Liver (tissue), 9 donors: ENCODE measurements around the gene GCNA. TPM values are rescaled to one million over a fixed set of nuclear protein-coding genes. Genes with fewer than 3 reads are reported as not detected.

Experiments
- DNase-seq: peaks from one replicate; pipeline ENCODE4 v3.0.0-alpha.2; 2017; ENCODE audit warnings: low spot score
- H3K27ac ChIP-seq, 2 donors: one replicate each; pipeline ENCODE4 v1.7.0; 2013; ENCODE audit warnings: inconsistent platforms in 2 of 2, low read length in 2 of 2, control low read depth in 1 of 2, low read depth in 1 of 2, mild to moderate bottlenecking in 1 of 2
- H3K27me3 ChIP-seq, 4 donors: one replicate each; pipeline versions ENCODE4 v1.6.1 to v1.7.0; 2013; ENCODE audit warnings: low read length in 3 of 4, inconsistent platforms in 1 of 4, mild to moderate bottlenecking in 1 of 4, moderate library complexity in 1 of 4; ENCODE audit not compliant: control insufficient read depth in 4 of 4, insufficient read depth in 4 of 4
- H3K36me3 ChIP-seq, 4 donors: one replicate each; pipeline versions ENCODE4 v1.6.1 to v1.7.0; 2013; ENCODE audit warnings: low read length in 3 of 4, mild to moderate bottlenecking in 3 of 4, low read depth in 1 of 4, moderate library complexity in 1 of 4; ENCODE audit not compliant: control insufficient read depth in 4 of 4, insufficient read depth in 3 of 4
- H3K4me1 ChIP-seq, 4 donors: one replicate each; pipeline versions ENCODE4 v1.6.1 to v1.7.0; 2013; ENCODE audit warnings: low read length in 3 of 4, mild to moderate bottlenecking in 3 of 4, moderate library complexity in 1 of 4; ENCODE audit not compliant: control insufficient read depth in 4 of 4, insufficient read depth in 4 of 4
- H3K4me3 ChIP-seq, 3 donors: one replicate each; pipeline versions ENCODE4 v1.6.1 to v1.7.0; 2013; ENCODE audit warnings: low read length in 3 of 3, control low read depth in 1 of 3, low read depth in 1 of 3, mild to moderate bottlenecking in 1 of 3
- H3K9ac ChIP-seq, 2 donors: one replicate each; pipeline ENCODE4 v1.7.0; 2013; ENCODE audit warnings: low read length in 2 of 2, mild to moderate bottlenecking in 2 of 2, moderate library complexity in 2 of 2, control low read depth in 1 of 2, low read depth in 1 of 2
- H3K9me3 ChIP-seq, 4 donors: one replicate each; pipeline versions ENCODE4 v1.6.1 to v1.7.0; 2013; ENCODE audit warnings: low read length in 3 of 4; ENCODE audit not compliant: control insufficient read depth in 4 of 4
- CTCF ChIP-seq: fragments of 150-350 bp; IDR thresholded peaks from 2 replicates; pipeline ENCODE4 v1.5.1; 2017; ENCODE audit warnings: improper control_type of control experiment, low read depth, low read length; ENCODE audit not compliant: missing input control
- EGR1 ChIP-seq, 2 donors: IDR thresholded peaks; 2 replicates each; pipeline ENCODE4 v1.6.1; 2016 to 2018; ENCODE audit warnings: antibody characterized with exemption in 2 of 2, low read depth in 2 of 2
- FOXA1 ChIP-seq: IDR thresholded peaks from 2 replicates; pipeline ENCODE4 v1.6.1; 2016; ENCODE audit warnings: antibody characterized with exemption
- FOXA2 ChIP-seq: IDR thresholded peaks from 2 replicates; pipeline ENCODE4 v1.6.1; 2016; ENCODE audit warnings: antibody characterized with exemption
- GABPA ChIP-seq, 2 donors: IDR thresholded peaks in 1 of 2; conservative IDR thresholded peaks in 1 of 2; 2 replicates each; pipeline ENCODE4 v1.6.1; 2016; ENCODE audit warnings: antibody characterized with exemption in 2 of 2, mild to moderate bottlenecking in 1 of 2, moderate library complexity in 1 of 2
- HNF4A ChIP-seq, 2 donors: conservative IDR thresholded peaks; 2 replicates each; pipeline ENCODE4 v1.6.1; 2016; ENCODE audit warnings: antibody characterized with exemption in 2 of 2, mild to moderate bottlenecking in 2 of 2
- HNF4G ChIP-seq: IDR thresholded peaks from 2 replicates; pipeline ENCODE4 v1.6.1; 2016; ENCODE audit warnings: antibody characterized with exemption
- JUND ChIP-seq, 2 donors: IDR thresholded peaks; 2 replicates each; pipeline ENCODE4 v1.6.1; 2016; ENCODE audit warnings: antibody characterized with exemption in 2 of 2
- NR2F2 ChIP-seq: IDR thresholded peaks from 2 replicates; pipeline ENCODE4 v1.6.1; 2016; ENCODE audit warnings: antibody characterized with exemption
- REST ChIP-seq: IDR thresholded peaks from 2 replicates; pipeline ENCODE4 v1.6.1; 2016; ENCODE audit warnings: antibody characterized with exemption, mild to moderate bottlenecking
- RXRA ChIP-seq, 2 donors: IDR thresholded peaks; 2 replicates each; pipeline ENCODE4 v1.6.1; 2017 to 2018; ENCODE audit warnings: antibody characterized with exemption in 2 of 2, mild to moderate bottlenecking in 1 of 2
- SP1 ChIP-seq: IDR thresholded peaks from 2 replicates; pipeline ENCODE4 v1.6.1; 2018; ENCODE audit warnings: antibody characterized with exemption, mild to moderate bottlenecking
- TAF1 ChIP-seq: conservative IDR thresholded peaks from 2 replicates; pipeline ENCODE4 v1.6.1; 2016; ENCODE audit warnings: antibody characterized with exemption, mild to moderate bottlenecking
- YY1 ChIP-seq: IDR thresholded peaks from 2 replicates; pipeline ENCODE4 v1.6.1; 2016; ENCODE audit warnings: antibody characterized with exemption, mild to moderate bottlenecking
- WGBS: extraction: QIAGEN DNeasy Blood & Tissue Kit; methylation state at CpG from one replicate; pipeline ENCODE4 v1.1.7; 2013; 5-methylcytosine and 5-hydroxymethylcytosine counted together
- polyA plus RNA-seq, 2 donors: library from polyadenylated mRNA; stranded (reverse) in 1 of 2; unstranded in 1 of 2; fragments of 200-250 nt in 1 of 2; fragments of >200 nt in 1 of 2; fragmentation: Nextera tagmentation in 1 of 2; extraction: Ambion mirVana in 1 of 2; gene quantifications; one replicate each; pipeline versions ENCODE4 v1.2.1 to v1.2.3, GENCODE V29; 2013 to 2015
- total RNA-seq, 2 donors: library from RNA; depleted of rRNA; stranded (reverse); fragments of >200 nt; gene quantifications; one replicate each; pipeline ENCODE4 v1.2.3, GENCODE V29; 2014
- TF ChIP-seq, protein P1 (sequence below): IDR thresholded peaks from 2 replicates; pipeline ENCODE4 v1.6.1; 2016; ENCODE audit warnings: antibody characterized with exemption
- TF ChIP-seq, protein P2 (sequence below): IDR thresholded peaks from 2 replicates; pipeline ENCODE4 v1.6.1; 2016; ENCODE audit warnings: antibody characterized with exemption
- TF ChIP-seq, protein P3 (sequence below): IDR thresholded peaks from 2 replicates; pipeline ENCODE4 v1.6.1; 2016; ENCODE audit warnings: antibody characterized with exemption
- donor health status: healthy.
- donor health status: healthy.
- donor health status: healthy.
- donor health status: healthy.
- donor health status: healthy.

Gene GCNA
- total and polyA plus RNA-seq, 4 donors = 0.18 to 3.7 (median 0.73) TPM

DNA sequence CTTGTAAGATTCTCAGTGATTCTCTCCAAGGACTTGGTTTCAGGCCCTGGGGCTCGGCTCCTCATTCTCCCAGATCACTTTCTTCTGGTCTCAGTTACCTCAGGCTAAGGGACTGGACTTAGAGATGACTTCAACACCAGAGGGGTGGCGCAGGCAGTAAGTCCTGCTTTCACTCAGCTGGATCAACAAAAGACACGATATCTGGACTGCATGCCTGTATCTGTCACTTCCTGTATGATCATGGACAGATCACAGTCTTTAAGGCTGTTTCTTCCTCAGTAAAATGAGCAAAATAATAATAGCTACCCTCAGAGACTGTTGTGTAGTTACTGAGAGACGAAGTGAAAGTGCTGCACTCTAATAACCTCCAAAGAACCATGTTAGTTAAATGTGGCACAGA lies 59.6 kb downstream of the GCNA start:
- Histone ChIP-seq H3K9ac (no peak overlapping the region), H3K27ac (no peak overlapping the region), H3K4me3 (no peak overlapping the region), H3K36me3 (no peaks in the 10 kb centered on the region), H3K27me3 (no peaks in the 10 kb centered on the region), H3K4me1 (peaks cover 0 to 7% (median 3%) of the 10 kb centered on the region in 4 donors), H3K9me3 (no peaks in the 10 kb centered on the region)
- TF ChIP-seq NR2F2 (no peak), FOXA1 (no peak), EGR1 (IDR thresholded peaks at IDR 0.05; ENCODE audit: low read depth in 2 of 2) (no peak), CTCF (no peak), HNF4G (no peak), SP1 (no peak), YY1 (no peak), TAF1 (no peak), REST (no peak), HNF4A (conservative IDR thresholded peaks at IDR 0.05) (no peak), FOXA2 (no peak), GABPA (IDR thresholded peaks at IDR 0.05 in 1 of 2, conservative IDR thresholded peaks at IDR 0.05 in 1 of 2) (no peak), JUND (IDR thresholded peaks at IDR 0.05) (no peak), RXRA (IDR thresholded peaks at IDR 0.05) (no peak)
- TF ChIP-seq, protein P1, sequence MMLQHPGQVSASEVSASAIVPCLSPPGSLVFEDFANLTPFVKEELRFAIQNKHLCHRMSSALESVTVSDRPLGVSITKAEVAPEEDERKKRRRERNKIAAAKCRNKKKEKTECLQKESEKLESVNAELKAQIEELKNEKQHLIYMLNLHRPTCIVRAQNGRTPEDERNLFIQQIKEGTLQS = no peak
- TF ChIP-seq, protein P2, sequence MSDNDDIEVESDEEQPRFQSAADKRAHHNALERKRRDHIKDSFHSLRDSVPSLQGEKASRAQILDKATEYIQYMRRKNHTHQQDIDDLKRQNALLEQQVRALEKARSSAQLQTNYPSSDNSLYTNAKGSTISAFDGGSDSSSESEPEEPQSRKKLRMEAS = no peak
- DNase-seq = no peak
- WGBS = 74% methylated on average over 4 of the region's 4 CpGs

- Histone ChIP-seq H3K27ac (no peak overlapping the region), H3K4me1 (peaks cover 0 to 3% (median under 1%) of the 10 kb centered on the region in 4 donors), H3K9ac (no peak overlapping the region), H3K4me3 (no peak overlapping the region), H3K36me3 (no peaks in the 10 kb centered on the region), H3K9me3 (no peaks in the 10 kb centered on the region), H3K27me3 (no peaks in the 10 kb centered on the region)
- whole genome bisulfite sequencing = 82% methylated on average over 4 of the region's 4 CpGs
- no peak for TF ChIP-seq CTCF
- no peak for TF ChIP-seq RXRA (IDR thresholded peaks at IDR 0.05)
- no peak for TF ChIP-seq GABPA (IDR thresholded peaks at IDR 0.05 in 1 of 2, conservative IDR thresholded peaks at IDR 0.05 in 1 of 2)
- TF ChIP-seq, protein P1 = no peak
- TF ChIP-seq NR2F2 = no peak
- TF ChIP-seq SP1 = no peak
- TF ChIP-seq, protein P3, sequence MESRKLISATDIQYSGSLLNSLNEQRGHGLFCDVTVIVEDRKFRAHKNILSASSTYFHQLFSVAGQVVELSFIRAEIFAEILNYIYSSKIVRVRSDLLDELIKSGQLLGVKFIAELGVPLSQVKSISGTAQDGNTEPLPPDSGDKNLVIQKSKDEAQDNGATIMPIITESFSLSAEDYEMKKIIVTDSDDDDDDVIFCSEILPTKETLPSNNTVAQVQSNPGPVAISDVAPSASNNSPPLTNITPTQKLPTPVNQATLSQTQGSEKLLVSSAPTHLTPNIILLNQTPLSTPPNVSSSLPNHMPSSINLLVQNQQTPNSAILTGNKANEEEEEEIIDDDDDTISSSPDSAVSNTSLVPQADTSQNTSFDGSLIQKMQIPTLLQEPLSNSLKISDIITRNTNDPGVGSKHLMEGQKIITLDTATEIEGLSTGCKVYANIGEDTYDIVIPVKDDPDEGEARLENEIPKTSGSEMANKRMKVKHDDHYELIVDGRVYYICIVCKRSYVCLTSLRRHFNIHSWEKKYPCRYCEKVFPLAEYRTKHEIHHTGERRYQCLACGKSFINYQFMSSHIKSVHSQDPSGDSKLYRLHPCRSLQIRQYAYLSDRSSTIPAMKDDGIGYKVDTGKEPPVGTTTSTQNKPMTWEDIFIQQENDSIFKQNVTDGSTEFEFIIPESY = no peak
- TF ChIP-seq FOXA1 = no peak
- TF ChIP-seq REST = no peak
- no peak for DNase-seq
Observed at GRCh38 chrX:71638409-71638808, 60.2 kb downstream of the GCNA start.
